DMS53 treated with DMSO at 0.1 percent for 48 hours (cell line): ENCODE measurements around the gene ZNF785.
"Not testable (repeated sequence)": the region's sequence is repeated elsewhere in the genome, so short reads cannot be mapped to it uniquely, and the experiment has no call there.

Source experiments
- DNase-seq: peaks from one replicate; lab custom pipeline; 2025; ENCODE audit not compliant: unreplicated experiment; lab: John Stamatoyannopoulos, UW

Gene ZNF785

GRCh38 chr16:30585400-30586191 lies at the start of gene ZNF785:
ZNF785 (minus strand) TSS chr16:30585697; CDS start chr16:30585611, 86 bp downstream.
- DNase-seq: peak; percentile 90

GRCh38 chr16:30633526-30633925 lies 48.0 kb upstream of the ZNF785 start:
- DNase-seq: no peak

DNA sequence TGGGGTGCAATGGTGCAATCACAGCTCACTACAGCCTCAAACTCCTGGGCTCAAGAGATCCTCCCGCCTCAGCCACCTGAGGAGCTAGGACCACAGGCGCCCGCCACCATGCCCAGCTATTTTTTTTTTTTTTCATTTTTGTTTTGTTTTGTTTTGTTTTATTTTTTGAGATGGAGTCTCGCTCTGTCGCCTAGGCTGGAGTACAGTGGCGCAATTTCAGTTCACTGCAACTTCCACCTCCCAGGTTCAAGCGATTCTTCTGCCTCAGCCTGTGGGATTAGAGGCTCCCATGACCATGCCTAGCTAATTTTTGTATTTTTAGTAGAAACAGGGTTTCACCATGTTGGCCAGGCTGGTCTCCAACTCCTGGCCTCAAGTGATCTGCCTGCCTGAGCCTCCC lies 47.0 kb upstream of the ZNF785 start:
- not testable (repeated sequence) for DNase-seq

DNA sequence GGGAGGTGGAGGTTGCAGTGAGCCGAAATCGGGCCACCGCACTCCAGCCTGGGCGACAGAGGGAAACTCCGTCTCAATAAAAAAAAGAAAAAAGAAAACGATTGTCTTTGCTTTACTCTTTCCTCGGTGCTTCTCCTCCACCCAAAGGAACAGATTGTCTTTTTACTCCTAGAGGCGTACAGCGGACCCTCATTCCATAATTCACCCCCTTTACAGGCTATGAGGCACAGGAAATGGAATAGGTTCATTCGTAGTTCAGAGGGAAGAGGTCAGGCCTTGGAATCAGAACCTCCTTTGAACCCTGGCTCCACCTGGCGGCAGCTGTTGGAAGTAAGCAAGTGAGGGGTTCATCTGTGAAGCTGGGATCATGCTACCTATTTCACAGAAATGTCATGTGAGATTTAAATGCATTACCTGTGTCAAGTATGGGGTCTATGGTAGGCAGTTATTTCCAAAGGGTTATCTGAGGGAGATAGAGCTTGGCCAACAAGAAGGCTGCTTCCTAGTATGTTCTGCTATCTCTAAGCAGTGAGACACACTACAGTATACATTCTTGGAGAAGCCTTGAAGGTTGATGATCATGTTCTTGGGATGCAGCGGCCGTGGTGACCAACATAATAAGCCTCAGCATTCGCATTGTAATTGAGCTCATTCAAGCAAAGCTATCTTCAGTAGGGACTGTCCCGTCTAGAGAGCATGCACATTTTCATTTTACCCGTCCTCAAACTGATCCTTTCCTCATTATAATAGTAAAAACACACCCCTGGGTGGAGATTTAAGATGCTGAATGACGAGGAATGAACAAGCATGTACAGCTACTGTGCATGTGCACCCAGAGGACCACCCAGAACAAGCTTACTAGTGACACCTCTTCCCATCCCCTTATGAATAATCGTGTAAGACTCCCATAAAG lies 43.4 kb upstream of the ZNF785 start:
- DNase-seq: peak; percentile 46

- DNase-seq: no peak
Observed at GRCh38 chr16:30626236-30626635, 40.7 kb upstream of the ZNF785 start.

GRCh38 chr16:30623536-30624283 lies 38.2 kb upstream of the ZNF785 start:
- no peak for DNase-seq

DNA sequence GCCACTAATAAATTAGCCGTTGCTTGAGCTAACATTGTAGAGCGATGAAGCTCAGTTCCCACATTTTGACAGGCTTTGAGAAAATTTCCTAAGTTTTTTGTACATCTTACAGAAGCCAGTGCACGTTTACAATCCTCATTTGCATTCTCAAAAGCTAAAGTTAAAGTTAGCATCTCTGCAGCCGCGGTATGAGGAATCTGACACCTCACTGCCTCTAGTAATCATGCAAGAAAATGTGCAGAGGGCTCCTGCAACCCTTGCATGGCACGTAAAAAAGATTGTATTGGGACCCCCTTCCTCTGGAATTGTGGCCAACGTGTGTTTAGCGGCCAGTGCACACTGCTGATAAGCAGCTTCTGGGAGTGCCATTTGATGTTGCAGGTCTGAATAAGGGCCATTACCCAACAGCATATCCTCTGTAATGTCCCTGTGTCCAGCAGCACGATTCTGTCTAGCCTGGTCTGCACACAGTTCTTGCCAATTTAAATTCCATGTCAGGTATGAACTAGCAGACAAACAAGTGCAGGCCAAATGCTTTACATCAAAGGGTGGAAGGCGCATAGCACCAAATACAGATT lies 37.0 kb upstream of the ZNF785 start:
- DNase-seq: no peak

DNA sequence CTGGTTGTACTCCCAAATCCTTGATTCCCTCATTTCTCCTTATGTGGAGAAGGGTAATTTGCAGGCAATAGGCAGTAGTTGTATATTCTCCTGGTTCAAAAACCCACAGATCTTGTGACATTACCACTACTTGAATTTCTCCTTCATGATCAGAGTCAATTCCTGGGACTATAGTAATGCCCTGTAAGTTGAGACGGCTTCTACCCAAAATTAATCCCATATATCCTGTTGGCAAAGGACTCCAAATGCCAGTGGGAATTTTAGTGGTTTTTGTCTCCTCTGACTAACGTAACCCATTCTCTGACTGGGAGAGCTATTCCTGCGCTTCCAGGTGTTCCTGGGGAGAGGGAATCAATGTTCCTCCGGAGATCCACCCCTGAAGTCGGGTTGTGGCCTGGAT lies 36.3 kb upstream of the ZNF785 start:
- DNase-seq: no peak

DNA sequence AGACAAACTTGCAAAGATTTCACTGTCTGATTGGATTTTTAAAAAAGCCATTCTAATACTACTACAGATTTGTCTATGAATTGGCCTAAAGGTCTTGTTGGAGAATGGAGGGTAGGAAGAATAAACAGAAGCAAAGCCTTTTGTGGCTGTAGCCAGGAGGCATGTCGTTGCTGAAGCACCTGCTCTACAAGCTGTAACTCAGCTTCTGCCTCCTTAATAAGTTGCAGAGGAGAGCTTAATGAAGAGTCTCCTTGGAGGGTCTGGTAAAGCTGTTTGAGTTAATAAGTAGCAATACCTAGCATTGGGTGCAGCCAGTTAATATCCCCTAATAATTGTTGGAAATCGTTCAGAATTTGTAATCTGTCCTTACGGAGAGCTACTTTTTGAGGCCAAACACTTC lies 34.7 kb upstream of the ZNF785 start:
- no peak for DNase-seq

GRCh38 chr16:30619638-30620037 lies 34.1 kb upstream of the ZNF785 start:
- no peak for DNase-seq

DNA sequence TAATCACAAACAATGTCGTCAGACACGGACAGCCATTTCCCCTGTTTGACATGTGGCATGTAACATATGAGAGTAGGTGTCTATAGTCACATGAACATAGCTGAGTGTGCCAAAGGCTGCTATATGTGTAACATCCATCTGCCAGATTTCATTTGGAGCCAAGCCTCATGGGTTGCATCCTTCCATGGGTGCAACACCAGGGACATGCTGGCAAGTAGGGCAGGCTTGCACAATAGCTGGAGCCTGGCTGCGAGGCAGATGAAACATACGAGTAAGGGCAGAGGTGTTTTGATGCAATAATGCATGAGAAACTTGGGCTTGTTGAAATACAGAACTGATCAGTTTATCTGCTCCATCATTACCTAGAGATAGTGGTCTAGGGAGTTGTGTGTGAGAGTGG lies 33.7 kb upstream of the ZNF785 start:
- no peak for DNase-seq

- DNase-seq: no peak
Observed at GRCh38 chr16:30615358-30616091, 30.0 kb upstream of the ZNF785 start.

DNA sequence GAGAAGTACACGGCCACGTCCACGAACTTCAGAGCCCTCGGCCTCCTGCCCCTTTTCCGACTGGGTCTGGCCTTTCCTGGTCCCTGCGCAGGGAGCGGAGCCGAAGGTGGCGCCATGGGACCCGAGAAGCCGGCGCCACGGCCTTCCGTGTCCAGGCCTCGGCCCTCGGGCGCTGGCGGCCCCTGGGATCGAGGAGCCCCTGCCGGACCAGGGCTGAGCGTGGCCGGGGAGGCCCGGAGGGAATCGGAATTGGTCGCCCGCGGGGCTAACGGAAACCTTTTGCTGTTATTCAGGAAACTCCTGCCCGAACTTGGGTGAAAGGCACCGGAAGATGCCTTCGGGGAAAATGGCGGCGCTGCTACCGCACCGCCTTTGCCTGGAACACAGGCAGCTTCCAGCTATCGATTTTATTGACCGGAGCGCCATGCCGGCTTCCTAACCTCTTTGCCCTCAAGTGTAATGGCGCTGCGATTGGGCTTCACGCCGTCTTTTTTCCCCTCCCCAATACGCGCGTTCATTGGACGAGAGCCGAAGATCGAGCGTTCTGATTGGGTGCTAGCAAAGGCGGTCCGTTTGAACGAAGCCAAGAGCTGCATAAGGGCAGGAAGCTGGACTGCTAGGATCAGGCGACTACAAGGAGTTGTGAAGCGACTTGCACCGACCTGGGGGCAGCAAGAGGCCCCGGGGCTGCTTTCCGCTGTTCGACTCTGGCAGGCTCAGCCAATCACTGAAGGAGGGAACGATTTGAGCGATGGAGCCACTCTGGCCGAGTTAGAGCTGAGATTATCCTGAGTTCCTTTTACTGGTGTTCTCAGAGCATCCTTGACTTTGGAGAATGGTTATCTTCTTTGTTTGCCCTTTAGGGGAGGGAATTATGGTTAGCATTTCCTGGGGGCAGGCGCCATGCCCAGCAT lies 24.7 kb upstream of the ZNF785 start, which contains the start of gene ZNF689:
TSS of gene ZNF689 (minus strand) at position 464 of the 914 bp plus-strand sequence. CDS start at position 116, 348 bp downstream.
- peak; percentile 85 for DNase-seq

DNA sequence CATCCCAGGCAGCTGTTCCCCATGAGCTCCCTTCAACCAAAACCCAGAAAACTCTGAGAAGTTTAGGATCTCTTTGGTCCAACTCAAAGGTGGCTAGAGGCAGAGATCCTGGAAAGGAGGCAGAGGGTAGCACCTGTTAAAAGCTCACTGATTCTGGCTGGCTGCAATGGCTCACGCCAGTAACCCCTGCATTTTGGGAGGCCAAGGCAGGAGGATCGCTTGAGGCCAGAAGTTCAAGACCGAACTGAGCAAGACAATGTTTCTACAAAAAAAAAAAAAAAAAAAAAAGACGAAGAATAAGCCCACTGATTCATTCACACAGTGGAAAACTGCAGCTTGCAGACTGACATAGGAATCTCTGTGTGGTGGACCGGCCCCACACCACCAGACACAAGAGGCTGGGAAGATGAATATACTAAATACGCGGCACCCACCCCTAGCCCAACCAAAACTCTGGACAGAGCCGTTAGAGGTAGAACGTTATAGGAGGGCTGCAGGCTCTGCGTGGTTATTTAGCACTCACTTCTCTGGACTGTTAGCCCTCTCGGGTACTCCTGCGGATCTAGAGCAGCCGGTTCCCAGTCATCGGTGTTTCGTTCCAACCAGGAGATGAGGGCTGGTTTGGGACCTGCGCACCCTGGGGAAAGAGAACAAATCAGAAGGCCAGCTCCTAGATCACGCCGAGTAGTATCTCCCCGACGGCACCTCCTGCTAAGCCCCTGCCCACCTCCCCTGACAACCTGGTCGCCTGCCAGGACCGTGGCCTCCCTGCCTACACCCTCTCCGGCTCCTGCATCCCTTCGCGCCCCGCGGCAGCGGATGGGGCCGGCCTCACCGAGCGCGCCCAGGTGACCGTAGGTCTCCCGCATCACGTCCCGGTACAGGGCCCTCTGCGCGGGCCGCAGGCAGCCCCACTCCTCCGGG lies 23.8 kb upstream of the ZNF785 start:
- DNase-seq: no peak

DNA sequence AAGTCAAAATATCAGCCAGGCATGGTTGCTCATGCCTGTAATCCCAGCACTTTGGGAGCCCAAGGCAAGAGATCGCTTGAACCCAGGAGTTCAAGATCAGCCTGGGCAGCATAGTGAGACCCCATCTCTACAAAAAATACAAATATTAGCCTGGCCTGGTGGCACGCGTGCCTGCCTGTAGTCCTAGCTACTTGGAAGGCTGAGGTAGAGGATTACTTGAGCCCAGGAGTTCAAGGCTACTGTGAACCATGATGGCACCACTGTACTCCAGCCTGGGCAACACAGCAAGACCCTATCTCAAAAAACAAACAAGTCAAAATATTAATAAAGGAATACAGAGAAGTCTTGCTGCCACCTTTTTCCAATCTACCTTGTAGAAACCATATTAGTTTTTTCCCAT lies 20.5 kb upstream of the ZNF785 start:
- no peak for DNase-seq

GRCh38 chr16:30605158-30605557 lies 19.7 kb upstream of the ZNF785 start:
- no peak for DNase-seq

DNA sequence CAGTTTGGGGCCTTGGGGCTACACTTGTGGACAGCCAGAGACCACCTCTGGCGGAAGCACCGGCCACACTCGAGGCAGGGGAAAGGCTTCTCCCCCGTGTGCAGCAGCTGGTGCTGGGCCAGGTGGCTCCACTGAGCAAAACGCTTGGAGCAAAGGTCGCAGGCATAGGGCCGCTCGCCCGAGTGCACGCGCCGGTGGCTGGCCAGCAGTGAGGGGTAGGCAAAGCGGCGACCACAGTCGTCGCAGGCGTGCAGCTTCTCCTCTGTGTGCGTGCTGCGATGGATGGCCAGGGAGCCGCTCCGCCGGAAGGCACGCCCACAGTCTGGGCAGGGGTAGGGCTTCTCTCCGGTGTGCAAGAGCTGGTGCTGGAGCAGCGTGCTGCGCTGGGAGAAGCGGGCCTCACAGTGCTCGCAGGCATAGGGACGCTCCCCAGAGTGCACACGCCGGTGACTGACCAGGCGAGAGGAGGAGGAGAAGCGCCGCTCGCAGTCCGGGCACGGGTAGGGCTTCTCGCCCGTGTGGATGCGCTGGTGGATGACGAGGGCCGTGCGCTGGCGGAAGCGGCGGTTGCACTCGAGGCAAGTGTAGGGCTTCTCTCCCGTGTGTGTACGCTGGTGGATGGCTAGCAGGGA lies 18.9 kb upstream of the ZNF785 start:
- no peak for DNase-seq

- DNase-seq: no peak
Observed at GRCh38 chr16:30603945-30604315, 18.4 kb upstream of the ZNF785 start.
